HepG2 (cell line): ENCODE data around the gene DISP2. TPM values are rescaled to one million over a fixed set of nuclear protein-coding genes. Genes with fewer than 3 reads are reported as not detected.

Experiments used
- ARID4A ChIP-seq: sonication (generic); formaldehyde crosslinking; IDR thresholded peaks from 2 replicates; pipeline ENCODE4 v1.5.0; 2020; ENCODE audit warnings: mild to moderate bottlenecking, missing genetic modification reagents, borderline replicate concordance
- BCL3 ChIP-seq: sonication (generic); formaldehyde crosslinking; IDR thresholded peaks from 2 replicates; pipeline ENCODE4 v1.5.1; 2020; ENCODE audit warnings: mild to moderate bottlenecking, missing genetic modification reagents, moderate library complexity
- ISX ChIP-seq: sonication (generic); formaldehyde crosslinking; conservative IDR thresholded peaks from 2 replicates; pipeline ENCODE4 v1.5.0; 2020; ENCODE audit warnings: missing genetic modification reagents
- NFE2L2 ChIP-seq: fragments of 150-350 bp; IDR thresholded peaks from 2 replicates; pipeline ENCODE4 v1.6.1; 2014; ENCODE audit warnings: low read length
- NFYC ChIP-seq: IDR thresholded peaks from 2 replicates; pipeline ENCODE4 v1.6.1; 2016; ENCODE audit warnings: missing genetic modification reagents, missing compliant biosample characterization
- POGK ChIP-seq: sonication (generic); formaldehyde crosslinking; conservative IDR thresholded peaks from 2 replicates; pipeline ENCODE4 v1.8.0; 2022; ENCODE audit warnings: mild to moderate bottlenecking, moderate library complexity, missing genetic modification reagents
- SP2 ChIP-seq: sonication (generic); formaldehyde crosslinking; IDR thresholded peaks from 2 replicates; pipeline ENCODE4 v1.5.1; 2020; ENCODE audit warnings: mild to moderate bottlenecking, missing genetic modification reagents
- UBTF ChIP-seq: sonication (generic); formaldehyde crosslinking; IDR thresholded peaks from 2 replicates; pipeline ENCODE4 v1.4.0; 2020; ENCODE audit warnings: mild to moderate bottlenecking, missing genetic modification reagents
- ZHX1 ChIP-seq: sonication (generic); formaldehyde crosslinking; IDR thresholded peaks from 2 replicates; pipeline ENCODE4 v1.8.1; 2022; ENCODE audit warnings: low read depth, mild to moderate bottlenecking, missing genetic modification reagents
- ZNF546 ChIP-seq: sonication (generic); formaldehyde crosslinking; conservative IDR thresholded peaks from 2 replicates; pipeline ENCODE4 v1.8.1; 2023; ENCODE audit warnings: mild to moderate bottlenecking, missing genetic modification reagents
- ZNF567 ChIP-seq: sonication (generic); formaldehyde crosslinking; IDR thresholded peaks from 2 replicates; pipeline ENCODE4 v1.8.1; 2023; ENCODE audit warnings: mild to moderate bottlenecking, missing genetic modification reagents, borderline replicate concordance
- ZNF691 ChIP-seq: sonication (generic); formaldehyde crosslinking; IDR thresholded peaks from 2 replicates; pipeline ENCODE4 v1.4.0; 2020; ENCODE audit warnings: missing genetic modification reagents, low read depth, mild to moderate bottlenecking, borderline replicate concordance
- ZNF775 ChIP-seq: sonication (generic); formaldehyde crosslinking; IDR thresholded peaks from 2 replicates; pipeline ENCODE4 v1.4.0; 2020; ENCODE audit warnings: missing genetic modification reagents, mild to moderate bottlenecking, moderate library complexity, borderline replicate concordance
- polyA plus RNA-seq, 8 experiments: library from polyadenylated mRNA; depleted of rRNA in 3 of 8; stranded (reverse) in 7 of 8; unstranded in 1 of 8; fragments of >200 nt; fragmentation: Illumina TruSeq in 4 of 8; extraction: Trizol in 4 of 8; gene quantifications; 2 replicates each; pipeline versions ENCODE4 v1.2.1 to v1.2.3, GENCODE V29; 2011 to 2016; ENCODE audit warnings: low read depth in 4 of 8, missing spikeins in 1 of 8, mixed read lengths in 1 of 8; ENCODE audit not compliant: insufficient read depth in 1 of 8
- total RNA-seq, 5 experiments: library from RNA; depleted of rRNA; stranded (reverse); fragments of >200 nt; fragmentation: Illumina TruSeq; extraction: Trizol; gene quantifications; 2 replicates each; pipeline ENCODE4 v1.2.3, GENCODE V29; 2016; ENCODE audit warnings: low read depth in 1 of 5

DISP2 gene
- total and polyA plus RNA-seq, 2 of the 13 experiments (the other 11 are each of a cell fraction or from before 2014, with no cell fraction given): 0.09 to 0.32 TPM

GRCh38 chr15:40367686-40368611 lies 9.9 kb downstream of the DISP2 start (continued):
- TF ChIP-seq ZHX1 (CRISPR knock-in tag) (peak; percentile 81), NFYC (CRISPR knock-in tag) (no peak), UBTF (CRISPR knock-in tag) (peak; percentile 89), POGK (peak; percentile 97), ZNF691 (CRISPR knock-in tag) (no peak), ZNF546 (CRISPR knock-in tag) (peak; percentile 98), ISX (CRISPR knock-in tag) (peak; percentile 97), ZNF775 (CRISPR knock-in tag) (no peak), NFE2L2 (no peak), BCL3 (CRISPR knock-in tag) (peak; percentile 98), ZNF567 (CRISPR knock-in tag) (no peak), SP2 (CRISPR knock-in tag) (no peak), ARID4A (peak; percentile 63)
